NB4 (cell line): ENCODE results near the gene DYNC1H1.
A peak's percentile ranks its signal among the peaks of the same experiment; 100 is the strongest.
"Not testable (repeated sequence)": the region's sequence is repeated elsewhere in the genome, so short reads cannot be mapped to it uniquely, and the experiment has no call there.

Experiments
- DNase-seq: peaks from one replicate; pipeline ENCODE4 v3.0.0; 2010; ENCODE audit warnings: low read depth
- H3K4me3 ChIP-seq: one replicate; pipeline ENCODE4 v1.5.1; 2011; ENCODE audit warnings: mild to moderate bottlenecking, low read depth, low read length, moderate library complexity
- MYC ChIP-seq: IDR thresholded peaks from 2 replicates; pipeline ENCODE4 v1.6.1; 2011; ENCODE audit warnings: low read depth, low read length
- POLR2A ChIP-seq: IDR thresholded peaks from 2 replicates; pipeline ENCODE4 v1.6.1; 2011; ENCODE audit warnings: mild to moderate bottlenecking; ENCODE audit not compliant: insufficient read length; ENCODE audit errors: extremely low read depth
- TF ChIP-seq, protein P1 (sequence below): IDR thresholded peaks from one replicate; pipeline ENCODE4 v1.5.1; 2012; ENCODE audit warnings: low read depth, low read length
- TF ChIP-seq, protein P2 (sequence below): IDR thresholded peaks from 2 replicates; pipeline ENCODE4 v1.6.1; 2011; ENCODE audit warnings: low read depth, low read length

Gene DYNC1H1

DNA sequence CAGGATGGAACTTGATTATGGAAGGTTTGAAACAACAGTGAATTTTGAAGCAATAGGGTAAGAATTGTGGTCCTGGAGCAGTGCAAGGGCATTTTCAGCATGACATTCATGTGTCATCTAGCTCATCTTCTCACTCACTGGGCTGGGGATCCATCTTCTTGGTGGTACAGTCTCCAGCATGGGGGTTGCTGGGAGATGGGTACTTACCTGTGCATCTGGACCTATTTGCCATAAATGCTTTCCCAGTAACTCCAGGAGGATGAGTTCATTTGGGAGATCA lies 115.3 kb downstream of the DYNC1H1 start:
- no peak for DNase-seq
- H3K4me3 ChIP-seq: no peak overlapping the region
- TF ChIP-seq, protein P1, sequence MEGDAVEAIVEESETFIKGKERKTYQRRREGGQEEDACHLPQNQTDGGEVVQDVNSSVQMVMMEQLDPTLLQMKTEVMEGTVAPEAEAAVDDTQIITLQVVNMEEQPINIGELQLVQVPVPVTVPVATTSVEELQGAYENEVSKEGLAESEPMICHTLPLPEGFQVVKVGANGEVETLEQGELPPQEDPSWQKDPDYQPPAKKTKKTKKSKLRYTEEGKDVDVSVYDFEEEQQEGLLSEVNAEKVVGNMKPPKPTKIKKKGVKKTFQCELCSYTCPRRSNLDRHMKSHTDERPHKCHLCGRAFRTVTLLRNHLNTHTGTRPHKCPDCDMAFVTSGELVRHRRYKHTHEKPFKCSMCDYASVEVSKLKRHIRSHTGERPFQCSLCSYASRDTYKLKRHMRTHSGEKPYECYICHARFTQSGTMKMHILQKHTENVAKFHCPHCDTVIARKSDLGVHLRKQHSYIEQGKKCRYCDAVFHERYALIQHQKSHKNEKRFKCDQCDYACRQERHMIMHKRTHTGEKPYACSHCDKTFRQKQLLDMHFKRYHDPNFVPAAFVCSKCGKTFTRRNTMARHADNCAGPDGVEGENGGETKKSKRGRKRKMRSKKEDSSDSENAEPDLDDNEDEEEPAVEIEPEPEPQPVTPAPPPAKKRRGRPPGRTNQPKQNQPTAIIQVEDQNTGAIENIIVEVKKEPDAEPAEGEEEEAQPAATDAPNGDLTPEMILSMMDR: no peak
- TF ChIP-seq MYC (no peak), POLR2A (no peak)
- TF ChIP-seq, protein P2, sequence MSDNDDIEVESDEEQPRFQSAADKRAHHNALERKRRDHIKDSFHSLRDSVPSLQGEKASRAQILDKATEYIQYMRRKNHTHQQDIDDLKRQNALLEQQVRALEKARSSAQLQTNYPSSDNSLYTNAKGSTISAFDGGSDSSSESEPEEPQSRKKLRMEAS: no peak

DNA sequence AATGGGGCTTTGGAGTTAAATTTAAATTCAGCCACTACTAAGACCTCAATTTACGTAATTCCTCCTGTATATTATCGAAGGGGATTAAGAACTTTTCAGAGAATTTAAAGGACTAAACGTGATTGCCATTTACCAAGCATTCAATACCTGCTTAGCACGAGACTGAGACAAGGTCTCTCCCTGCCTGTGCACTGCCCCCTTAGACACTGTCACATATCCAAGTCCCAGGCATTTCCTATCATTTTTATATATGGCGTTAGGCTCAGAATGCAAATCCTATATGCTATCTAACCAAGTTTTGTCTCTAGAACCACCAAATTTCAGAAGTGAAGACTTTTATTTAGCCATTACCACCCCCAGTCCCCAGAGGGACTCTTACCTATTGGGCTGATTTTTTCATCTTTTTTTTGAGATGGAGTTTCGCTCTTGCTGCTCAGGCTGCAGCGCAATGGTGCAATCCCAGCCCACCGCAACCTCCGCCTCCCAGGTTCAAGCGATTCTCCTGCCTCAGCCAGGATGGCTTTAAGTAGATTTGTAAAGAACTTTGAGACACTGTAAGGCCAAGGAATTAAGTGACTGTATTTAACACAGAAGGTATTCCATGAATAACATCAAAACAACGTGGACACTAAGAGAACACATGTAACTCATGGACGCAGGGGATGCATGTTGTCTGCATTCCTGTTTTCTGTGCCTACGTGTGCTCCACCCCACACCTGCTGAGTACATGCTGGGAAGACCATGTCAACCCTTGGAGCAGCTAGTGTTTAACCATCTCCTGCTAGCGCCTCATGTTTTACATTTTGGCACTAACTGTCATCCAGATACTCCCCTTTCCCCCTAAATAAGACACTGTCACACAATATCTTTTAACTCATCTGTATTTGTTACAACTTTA lies 116.1 kb downstream of the DYNC1H1 start:
- H3K4me3 ChIP-seq: peak overlapping the region; percentile 92
- TF ChIP-seq, protein P2: no peak
- TF ChIP-seq MYC: no peak
- no peak for TF ChIP-seq POLR2A
- TF ChIP-seq, protein P1: no peak
- no peak for DNase-seq

DNA sequence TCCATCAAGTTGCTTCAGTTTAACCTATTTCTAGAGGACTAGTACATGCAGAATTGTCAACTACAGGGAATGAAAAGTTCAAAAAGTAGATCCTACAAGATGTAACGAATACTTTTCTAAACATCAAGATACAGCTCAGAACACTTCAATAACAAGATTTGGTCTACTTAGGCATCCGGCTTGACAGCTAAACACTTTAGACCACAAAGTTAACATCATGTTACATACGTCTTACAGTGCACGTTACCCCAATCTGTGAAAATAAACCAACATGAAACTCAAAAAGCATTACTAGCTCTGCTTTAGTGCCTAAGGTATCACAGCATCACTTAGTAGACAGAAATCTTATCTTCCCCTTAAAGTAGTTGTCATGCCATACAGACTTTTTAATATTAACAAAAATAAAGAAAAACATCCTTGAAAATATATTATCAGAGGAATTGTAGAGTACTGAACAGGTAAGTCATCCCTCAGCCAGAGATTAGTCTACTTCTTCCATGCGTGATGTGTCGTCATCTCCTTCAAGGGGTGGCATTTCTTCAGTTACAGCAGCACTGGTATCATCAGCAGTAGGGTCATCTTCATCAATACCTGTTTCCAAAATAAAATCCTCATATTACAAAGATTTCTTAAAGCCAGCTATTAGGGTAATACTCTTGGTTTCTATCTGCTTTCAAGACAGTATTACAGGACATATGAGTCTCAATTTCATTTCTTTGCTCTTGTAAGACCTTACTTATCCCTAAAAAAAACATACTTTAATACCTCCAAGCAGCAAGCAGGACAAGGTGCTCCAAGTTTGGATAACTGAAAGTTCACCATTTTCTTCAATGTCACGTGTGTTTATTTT lies 117.1 kb downstream of the DYNC1H1 start:
- TF ChIP-seq, protein P1: no peak
- no peak for TF ChIP-seq MYC
- no peak for TF ChIP-seq POLR2A
- TF ChIP-seq, protein P2: no peak
- no peak for DNase-seq
- H3K4me3 ChIP-seq: peak overlapping the region; percentile 92

DNA sequence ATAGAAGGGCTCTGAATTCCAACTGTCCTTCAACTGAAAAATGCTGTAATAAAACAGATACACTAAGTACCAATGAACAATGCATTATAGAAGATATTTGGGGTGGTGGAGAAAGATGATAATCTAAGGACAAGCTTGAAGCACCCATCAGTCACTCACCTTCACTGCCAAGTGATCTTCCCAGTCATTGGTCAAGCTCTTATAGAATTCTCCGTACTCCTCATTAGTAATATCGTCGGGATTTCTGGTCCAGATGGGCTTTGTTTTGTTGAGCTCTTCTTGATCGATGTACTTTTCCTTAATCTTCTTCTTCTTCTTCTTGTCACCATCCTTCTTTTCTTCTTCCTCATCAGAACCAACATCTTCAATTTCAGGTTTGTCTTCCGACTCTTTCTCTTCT lies 120.1 kb downstream of the DYNC1H1 start:
- DNase-seq: not testable (repeated sequence)
- peak overlapping the region; percentile 92 for H3K4me3 ChIP-seq

DNA sequence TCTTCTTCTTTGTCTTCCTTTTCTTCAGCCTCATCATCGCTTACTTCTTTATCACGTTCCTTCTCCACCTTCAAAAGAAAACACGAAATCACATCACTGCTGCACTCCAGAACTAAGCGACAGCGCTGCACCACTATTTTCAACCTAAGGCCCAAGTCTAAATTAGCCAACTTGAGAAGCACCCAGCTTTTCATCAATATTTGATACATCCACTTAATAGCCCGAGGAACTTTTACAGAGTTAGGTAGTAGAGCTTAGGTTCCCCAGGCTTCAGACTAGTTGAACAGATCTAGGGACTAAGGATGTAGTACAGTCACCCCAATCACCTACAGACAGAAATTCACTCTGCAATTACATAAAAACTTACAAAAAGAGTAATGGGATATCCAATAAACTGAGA lies 120.6 kb downstream of the DYNC1H1 start:
- peak overlapping the region; percentile 92 for H3K4me3 ChIP-seq
- no peak for TF ChIP-seq MYC
- TF ChIP-seq, protein P2: no peak
- TF ChIP-seq POLR2A: no peak
- TF ChIP-seq, protein P1: no peak
- no peak for DNase-seq

DNA sequence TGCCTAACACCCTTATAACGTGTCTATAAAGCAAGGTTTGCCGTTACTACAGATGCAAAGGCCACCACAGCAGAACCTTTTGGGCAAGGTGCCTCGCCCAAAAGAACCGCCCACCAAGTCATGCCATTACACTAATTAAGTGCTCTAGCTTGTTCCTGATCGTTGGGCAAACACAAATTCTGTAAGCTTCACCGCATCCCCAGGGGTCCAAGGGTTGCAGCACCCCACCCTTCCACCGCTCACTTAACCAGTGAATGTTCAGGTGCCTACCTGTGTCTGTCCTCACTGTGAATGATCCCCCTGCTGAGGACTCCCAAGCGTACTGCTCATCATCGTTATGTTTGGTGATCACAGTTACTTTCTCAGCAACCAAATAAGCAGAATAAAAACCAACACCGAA lies 121.1 kb downstream of the DYNC1H1 start:
- DNase-seq: peak; percentile 49
- peak overlapping the region; percentile 92 for H3K4me3 ChIP-seq
- TF ChIP-seq POLR2A (no peak), MYC (no peak)
- TF ChIP-seq, protein P2: no peak
- TF ChIP-seq, protein P1: no peak
